ENCODE results near the gene RBMS3. TPM values are rescaled to one million over a fixed set of nuclear protein-coding genes. Genes with fewer than 3 reads are reported as not detected.

The RBMS3 gene
- total and polyA plus RNA-seq, 2 of the 8 experiments (the other 6 are each of a cell fraction or from before 2014, with no cell fraction given) = 3.7 to 6.9 TPM

- Histone ChIP-seq H2BK20ac (ENCODE audit: low read length) (no peak overlapping the region), H3K9ac (replicated peaks in 1 of 4; ENCODE audit: extremely low read depth in 1 of 4, low read depth in 3 of 4, low read length in 3 of 4) (no peak overlapping the region), H2BK12ac (ENCODE audit: low read depth, low read length) (no peak overlapping the region), H3K23me2 (ENCODE audit: low read depth, low read length) (no peaks in the 10 kb centered on the region), H2BK5ac (ENCODE audit: low read depth, low read length) (no peak overlapping the region), H3K27me3 (replicated peaks in 1 of 4; ENCODE audit: control insufficient read depth in 3 of 4, extremely low read depth in 1 of 4, insufficient read depth in 3 of 4, low read length in 3 of 4) (no peaks in the 10 kb centered on the region), H2BK120ac (replicated peaks; ENCODE audit: low read depth, low read length) (no peak overlapping the region), H4K91ac (replicated peaks; ENCODE audit: insufficient read length, low read length) (no peak overlapping the region), H3K36me3 (ENCODE audit: control insufficient read depth in 2 of 4, insufficient read depth in 4 of 4, low read length in 3 of 4) (no peaks in the 10 kb centered on the region), H3K79me2 (ENCODE audit: control insufficient read depth in 1 of 2, insufficient read depth in 2 of 2, low read length in 2 of 2) (no peaks in the 10 kb centered on the region), H2BK15ac (ENCODE audit: low read length) (no peak overlapping the region), H3K27ac (ENCODE audit: low read depth, low read length) (no peak overlapping the region), H3K18ac (ENCODE audit: extremely low read depth, low read length) (no peak overlapping the region), H3K23ac (ENCODE audit: insufficient read length) (no peak overlapping the region), H3K79me1 (ENCODE audit: low read depth, low read length) (no peaks in the 10 kb centered on the region), H4K5ac (ENCODE audit: insufficient read length, low read depth, low read length) (no peak overlapping the region), H3K4me1 (replicated peaks in 1 of 4; ENCODE audit: control insufficient read depth in 3 of 4, insufficient read depth in 4 of 4, low read length in 3 of 4) (peaks cover 0 to 2% (median under 1%) of the 10 kb centered on the region in 4 experiments; a peak in 2 of 7 replicates), H3K4ac (replicated peaks; ENCODE audit: insufficient read length, low read depth, low read length) (no peak overlapping the region), H3K56ac (replicated peaks; ENCODE audit: insufficient read length, low read depth, low read length) (no peak overlapping the region), H4K8ac (ENCODE audit: extremely low read depth, insufficient read depth, low read length) (no peak overlapping the region), H3K4me2 (ENCODE audit: insufficient read depth in 1 of 2, low read depth in 2 of 2, low read length in 2 of 2) (no peak overlapping the region), H2AK5ac (ENCODE audit: low read depth, low read length) (no peak overlapping the region), H3K9me3 (ENCODE audit: insufficient read depth in 2 of 2, low read depth in 1 of 2, low read length in 1 of 2) (no peaks in the 10 kb centered on the region), H2AFZ (ENCODE audit: low read length) (no peak overlapping the region), H3K14ac (ENCODE audit: insufficient read length) (no peak overlapping the region), H4K20me1 (replicated peaks in 1 of 2; ENCODE audit: control insufficient read depth in 1 of 2, insufficient read depth in 2 of 2, low read length in 2 of 2) (no peaks in the 10 kb centered on the region), H3K4me3 (ENCODE audit: extremely low read depth in 1 of 4, insufficient read depth in 2 of 4, low read depth in 3 of 4, low read length in 4 of 4) (no peak overlapping the region)
- FAIRE-seq (no peak), DNase-seq (ENCODE audit: low read depth in 1 of 2, low spot score in 2 of 2) (no peak)
- ChIA-PET CTCF (ENCODE audit: partially characterized antibody) (no interaction called here), POLR2A (ENCODE audit: partially characterized antibody) (no interaction called here)
- no peak for TF ChIP-seq CEBPB (IDR thresholded peaks at IDR 0.05; ENCODE audit: low read depth, low read length)
- TF ChIP-seq CBX8 (IDR thresholded peaks at IDR 0.05; ENCODE audit: borderline replicate concordance, low read depth, low read length) = no peak
- 90% methylated on average over 3 of the region's 3 CpGs; no CpG with 5 or more reads in 1 of the 2 experiments for WGBS, 2 experiments (ENCODE audit: extremely low coverage in 1 of 2, insufficient coverage in 1 of 2, insufficient read length in 1 of 2, insufficient replicate concordance in 2 of 2, low coverage in 1 of 2, low lambda C conversion rate in 2 of 2, missing lambda C conversion rate in 1 of 2)
Observed at GRCh38 chr3:29936054-29936453, 655.2 kb downstream of the RBMS3 start.
